HEK293 (cell line): ENCODE results near the gene SMS.

ENCODE experiments used
- CTCF ChIA-PET: fragments of 350-600 bp; formaldehyde crosslinking; extraction: SDS; loops from one replicate; lab custom pipeline; 2021; ENCODE audit warnings: antibody characterized with exemption; lab: Yijun Ruan, JAX
- POLR2A ChIA-PET: fragments of 300-600 bp; formaldehyde crosslinking; extraction: SDS; loops from one replicate; lab custom pipeline; 2020; ENCODE audit warnings: antibody characterized with exemption, inconsistent platforms; lab: Yijun Ruan, JAX
- H3K27ac ChIP-seq: fragments of 200-500 bp; sonication (Bioruptor generic); 2 replicates; pipeline ENCODE4 v1.5.1; 2014; ENCODE audit warnings: low read depth, low read length, control low read depth, inconsistent platforms; ENCODE audit errors: extremely low read depth
- H3K36me3 ChIP-seq, 2 experiments: fragments of 200-500 bp in 1 of 2; sonication (Bioruptor generic) in 1 of 2; 1 replicate in 1 of 2; 2 replicates in 1 of 2; pipeline ENCODE4 v1.5.1; 2014 to 2017; ENCODE audit warnings: inconsistent platforms in 2 of 2, low read length in 2 of 2; ENCODE audit not compliant: control insufficient read depth in 2 of 2, insufficient read depth in 1 of 2
- H3K4me1 ChIP-seq: fragments of 200-500 bp; sonication (Bioruptor generic); 2 replicates; pipeline ENCODE4 v1.5.1; 2014; ENCODE audit warnings: mild to moderate bottlenecking, low read length, inconsistent platforms; ENCODE audit not compliant: control insufficient read depth, insufficient read depth
- H3K4me3 ChIP-seq: 2 replicates; pipeline ENCODE4 v1.5.1; 2011; ENCODE audit warnings: low read depth, mild to moderate bottlenecking, control low read depth, low read length, moderate library complexity
- H3K9me3 ChIP-seq: fragments of 200-500 bp; sonication (Bioruptor generic); 2 replicates; pipeline ENCODE4 v1.5.1; 2014; ENCODE audit warnings: low read depth, low read length, inconsistent platforms; ENCODE audit not compliant: control insufficient read depth, insufficient read depth
- HIC1 ChIP-seq: fragments of 450-650 bp; formaldehyde crosslinking; IDR thresholded peaks from 2 replicates; pipeline ENCODE4 v1.5.1; 2016; ENCODE audit warnings: missing biosample characterization, missing genetic modification characterization
- INSM2 ChIP-seq: fragments of 450-650 bp; formaldehyde crosslinking; IDR thresholded peaks from 2 replicates; pipeline ENCODE4 v1.5.1; 2016; ENCODE audit warnings: missing biosample characterization, missing genetic modification characterization
- KLF1 ChIP-seq: fragments of 450-650 bp; formaldehyde crosslinking; IDR thresholded peaks from 2 replicates; pipeline ENCODE4 v1.5.1; 2016; ENCODE audit warnings: missing biosample characterization, missing genetic modification characterization
- KLF7 ChIP-seq: fragments of 450-650 bp; formaldehyde crosslinking; IDR thresholded peaks from 2 replicates; pipeline ENCODE4 v1.5.1; 2016; ENCODE audit warnings: missing biosample characterization, missing genetic modification characterization, borderline replicate concordance
- PRDM6 ChIP-seq: fragments of 450-650 bp; formaldehyde crosslinking; IDR thresholded peaks from 2 replicates; pipeline ENCODE4 v1.5.1; 2017; ENCODE audit warnings: missing biosample characterization, missing genetic modification characterization
- REPIN1 ChIP-seq: fragments of 450-650 bp; formaldehyde crosslinking; IDR thresholded peaks from 2 replicates; pipeline ENCODE4 v1.5.1; 2017; ENCODE audit warnings: missing biosample characterization, missing genetic modification characterization, low read depth
- YY2 ChIP-seq: fragments of 450-650 bp; formaldehyde crosslinking; IDR thresholded peaks from 2 replicates; pipeline ENCODE4 v1.5.1; 2016; ENCODE audit warnings: missing biosample characterization, missing genetic modification characterization
- ZBTB11 ChIP-seq: fragments of 450-650 bp; formaldehyde crosslinking; conservative IDR thresholded peaks from 2 replicates; pipeline ENCODE4 v1.5.1; 2016; ENCODE audit warnings: low read depth, missing biosample characterization, missing genetic modification characterization
- ZBTB21 ChIP-seq: fragments of 450-650 bp; formaldehyde crosslinking; IDR thresholded peaks from 2 replicates; pipeline ENCODE4 v1.5.1; 2017; ENCODE audit warnings: missing biosample characterization, missing genetic modification characterization
- ZNF274 ChIP-seq, 2 experiments: fragments of 200-500 bp in 1 of 2; fragments of 450-650 bp in 1 of 2; sonication (Bioruptor generic) in 1 of 2; formaldehyde crosslinking in 1 of 2; IDR thresholded peaks; 2 replicates each; pipeline versions ENCODE4 v1.5.1 to v1.6.1; 2014 to 2016; ENCODE audit warnings: borderline replicate concordance in 1 of 2, inconsistent platforms in 1 of 2, low read length in 1 of 2, missing biosample characterization in 1 of 2, missing genetic modification characterization in 1 of 2
- ZNF366 ChIP-seq: fragments of 450-650 bp; formaldehyde crosslinking; conservative IDR thresholded peaks from 2 replicates; pipeline ENCODE4 v1.5.1; 2016; ENCODE audit warnings: missing biosample characterization, missing genetic modification characterization
- ZNF426 ChIP-seq: fragments of 450-650 bp; formaldehyde crosslinking; IDR thresholded peaks from 2 replicates; pipeline ENCODE4 v1.5.1; 2017; ENCODE audit warnings: missing biosample characterization, missing genetic modification characterization, mild to moderate bottlenecking, inconsistent platforms, moderate library complexity
- ZNF433 ChIP-seq: fragments of 450-650 bp; formaldehyde crosslinking; IDR thresholded peaks from 2 replicates; pipeline ENCODE4 v1.5.1; 2016; ENCODE audit warnings: missing biosample characterization, missing genetic modification characterization, low read depth
- ZNF529 ChIP-seq: fragments of 450-650 bp; formaldehyde crosslinking; IDR thresholded peaks from 2 replicates; pipeline ENCODE4 v1.5.1; 2017; ENCODE audit warnings: missing genetic modification characterization, missing biosample characterization; ENCODE audit not compliant: insufficient replicate concordance
- ZNF585B ChIP-seq: fragments of 450-650 bp; formaldehyde crosslinking; IDR thresholded peaks from 2 replicates; pipeline ENCODE4 v1.5.1; 2016; ENCODE audit warnings: missing biosample characterization, missing genetic modification characterization
- ZNF623 ChIP-seq: fragments of 450-650 bp; formaldehyde crosslinking; IDR thresholded peaks from 2 replicates; pipeline ENCODE4 v1.5.1; 2016; ENCODE audit warnings: missing biosample characterization, missing genetic modification characterization
- ZNF792 ChIP-seq: fragments of 450-650 bp; formaldehyde crosslinking; IDR thresholded peaks from 2 replicates; pipeline ENCODE4 v1.5.1; 2016; ENCODE audit warnings: missing biosample characterization, missing genetic modification characterization
- ZNF843 ChIP-seq: fragments of 450-650 bp; formaldehyde crosslinking; IDR thresholded peaks from 2 replicates; pipeline ENCODE4 v1.5.1; 2016; ENCODE audit warnings: missing biosample characterization, missing genetic modification characterization
- ZSCAN5A ChIP-seq: fragments of 450-650 bp; formaldehyde crosslinking; IDR thresholded peaks from 2 replicates; pipeline ENCODE4 v1.5.1; 2016; ENCODE audit warnings: missing biosample characterization, missing genetic modification characterization
- TF ChIP-seq, protein P1 (sequence below): fragments of 450-650 bp; formaldehyde crosslinking; IDR thresholded peaks from 2 replicates; pipeline ENCODE4 v1.5.1; 2016; ENCODE audit warnings: missing biosample characterization, missing genetic modification characterization

SMS gene

DNA sequence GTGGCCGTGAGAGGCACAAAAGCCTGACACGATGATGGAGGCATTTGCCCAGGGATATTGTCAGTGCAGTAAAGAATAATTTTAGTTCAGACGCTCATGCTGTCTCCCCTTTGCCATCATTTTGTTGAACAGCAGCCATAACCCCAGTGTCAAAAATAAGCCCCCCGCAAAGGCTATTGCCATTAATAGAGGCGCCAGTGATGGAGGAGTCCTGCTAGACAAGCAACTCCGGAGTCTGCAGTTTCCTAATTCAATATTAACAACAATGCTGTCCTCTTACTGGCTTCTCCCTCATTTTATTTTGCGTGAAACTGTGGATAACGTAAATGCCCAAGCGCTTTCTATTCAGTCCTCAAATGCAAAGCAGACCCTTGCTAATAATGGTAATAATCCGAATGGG is 603 bp upstream of the SMS start:
- Histone ChIP-seq H3K4me3 (no peak overlapping the region), H3K27ac (no peak overlapping the region), H3K36me3 (no peaks in the 10 kb centered on the region), H3K4me1 (no peaks in the 10 kb centered on the region), H3K9me3 (no peaks in the 10 kb centered on the region)
- TF ChIP-seq ZNF792 (tag by site-specific recombination) (no peak), ZNF426 (tag by site-specific recombination) (no peak), KLF7 (tag by site-specific recombination) (no peak), ZNF433 (tag by site-specific recombination) (no peak)
- ChIA-PET POLR2A (no interaction called here), CTCF (no interaction called here)

DNA sequence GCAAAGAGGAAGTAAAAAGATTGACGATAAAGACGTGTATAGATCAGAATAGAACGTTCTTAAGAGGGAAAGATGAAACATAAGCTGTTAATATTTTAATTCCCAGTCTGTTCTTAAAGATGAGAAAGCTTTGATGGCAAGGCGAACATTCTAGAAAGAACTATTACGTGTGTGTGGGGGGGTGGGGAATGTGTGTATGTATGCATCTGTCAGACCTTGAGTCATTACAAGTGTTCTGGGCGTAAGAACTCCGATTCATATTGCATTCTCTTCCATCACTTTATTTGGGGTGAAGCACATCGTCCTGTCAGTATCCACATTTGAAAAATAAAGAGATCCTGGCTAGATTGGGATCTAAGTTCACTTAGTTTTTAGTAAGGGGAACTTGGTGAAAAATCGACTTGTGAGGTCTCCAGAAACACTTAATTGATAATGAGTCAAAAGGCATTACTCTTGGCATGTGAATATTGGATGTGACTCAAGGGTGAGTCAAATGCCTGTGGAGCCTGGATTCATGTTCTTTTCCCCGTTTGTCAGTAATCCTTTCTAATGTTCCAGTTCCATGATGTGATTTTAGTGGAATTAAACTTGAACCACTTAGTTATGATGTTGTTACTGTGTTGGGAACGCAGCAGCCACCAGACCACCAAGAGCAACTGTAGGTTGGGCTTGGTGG is 3.1 kb downstream of the SMS start:
- Histone ChIP-seq H3K4me1 (peaks cover 5% of the 10 kb centered on the region), H3K9me3 (no peaks in the 10 kb centered on the region), H3K27ac (no peak overlapping the region; the same call in 1 of the 2 replicates), H3K36me3 (no peaks in the 10 kb centered on the region), H3K4me3 (no peak overlapping the region)
- CTCF ChIA-PET: no interaction called here
- POLR2A ChIA-PET: interaction anchor here (0.6 kb wide), 1 partner anchor 54 kb away, joined by 4 read pairs; no protein-coding TSS in a partner anchor
- TF ChIP-seq ZNF433 (tag by site-specific recombination) (no peak), PRDM6 (peak; percentile 56; the same call in 1 of the 2 replicates), ZBTB21 (tag by site-specific recombination) (no peak), ZNF792 (tag by site-specific recombination) (no peak), ZNF585B (tag by site-specific recombination) (no peak), ZNF529 (no peak), YY2 (no peak), KLF7 (tag by site-specific recombination) (no peak), ZNF366 (tag by site-specific recombination) (no peak), ZNF843 (tag by site-specific recombination) (no peak), ZBTB11 (tag by site-specific recombination) (no peak), INSM2 (tag by site-specific recombination) (no peak), ZSCAN5A (no peak), HIC1 (tag by site-specific recombination) (peak; percentile 38; the same call in 1 of the 2 replicates), KLF1 (tag by site-specific recombination) (no peak), ZNF274 (IDR thresholded peaks at IDR 0.05; ENCODE audit: low read length) (no peak), ZNF274 (tag by site-specific recombination; IDR thresholded peaks at IDR 0.05; ENCODE audit: borderline replicate concordance) (no peak), REPIN1 (tag by site-specific recombination) (no peak), ZNF623 (tag by site-specific recombination) (no peak)
- TF ChIP-seq, protein P1, sequence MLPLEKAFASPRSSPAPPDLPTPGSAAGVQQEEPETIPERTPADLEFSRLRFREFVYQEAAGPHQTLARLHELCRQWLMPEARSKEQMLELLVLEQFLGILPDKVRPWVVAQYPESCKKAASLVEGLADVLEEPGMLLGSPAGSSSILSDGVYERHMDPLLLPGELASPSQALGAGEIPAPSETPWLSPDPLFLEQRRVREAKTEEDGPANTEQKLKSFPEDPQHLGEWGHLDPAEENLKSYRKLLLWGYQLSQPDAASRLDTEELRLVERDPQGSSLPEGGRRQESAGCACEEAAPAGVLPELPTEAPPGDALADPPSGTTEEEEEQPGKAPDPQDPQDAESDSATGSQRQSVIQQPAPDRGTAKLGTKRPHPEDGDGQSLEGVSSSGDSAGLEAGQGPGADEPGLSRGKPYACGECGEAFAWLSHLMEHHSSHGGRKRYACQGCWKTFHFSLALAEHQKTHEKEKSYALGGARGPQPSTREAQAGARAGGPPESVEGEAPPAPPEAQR (tag by site-specific recombination): no peak
